Activated naive CD4-positive, alpha-beta T cell treated with anti-CD3 and anti-CD28 coated beads, Interleukin-2, amount 10 ng/mL, durations not matched to agents 7 days and 5 days (primary cell): ENCODE measurements around the gene AFMID.
A peak's percentile ranks its signal among the peaks of the same experiment; 100 is the strongest.
"Not testable (repeated sequence)": the region's sequence is repeated elsewhere in the genome, so short reads cannot be mapped to it uniquely, and the experiment has no call there.

Experiments used
- CTCF ChIA-PET: fragments of 350-600 bp; sonication (Branson Sonifier 250); formaldehyde crosslinking; loops from one replicate; lab custom pipeline; 2021; ENCODE audit warnings: antibody characterized with exemption; lab: Charles Lee
- DNase-seq: peaks from one replicate; pipeline ENCODE4 v3.0.0-alpha.2; 2020
- H3K27ac Mint-ChIP-seq: one replicate; pipeline ENCODE4 v1.8.0; 2021; ENCODE audit warnings: mild to moderate bottlenecking, moderate library complexity, mixed read lengths
- H3K27me3 Mint-ChIP-seq: one replicate; pipeline ENCODE4 v1.8.0; 2021; ENCODE audit warnings: mild to moderate bottlenecking, mixed read lengths
- H3K36me3 Mint-ChIP-seq: one replicate; pipeline ENCODE4 v1.8.0; 2021; ENCODE audit warnings: mixed read lengths
- H3K4me1 Mint-ChIP-seq: one replicate; pipeline ENCODE4 v1.8.0; 2021; ENCODE audit warnings: mixed read lengths
- H3K4me3 Mint-ChIP-seq: one replicate; pipeline ENCODE4 v1.8.0; 2021; ENCODE audit warnings: mild to moderate bottlenecking, moderate library complexity, mixed read lengths
- H3K9me3 Mint-ChIP-seq: one replicate; pipeline ENCODE4 v1.8.0; 2021; ENCODE audit warnings: mixed read lengths

The AFMID gene

DNA sequence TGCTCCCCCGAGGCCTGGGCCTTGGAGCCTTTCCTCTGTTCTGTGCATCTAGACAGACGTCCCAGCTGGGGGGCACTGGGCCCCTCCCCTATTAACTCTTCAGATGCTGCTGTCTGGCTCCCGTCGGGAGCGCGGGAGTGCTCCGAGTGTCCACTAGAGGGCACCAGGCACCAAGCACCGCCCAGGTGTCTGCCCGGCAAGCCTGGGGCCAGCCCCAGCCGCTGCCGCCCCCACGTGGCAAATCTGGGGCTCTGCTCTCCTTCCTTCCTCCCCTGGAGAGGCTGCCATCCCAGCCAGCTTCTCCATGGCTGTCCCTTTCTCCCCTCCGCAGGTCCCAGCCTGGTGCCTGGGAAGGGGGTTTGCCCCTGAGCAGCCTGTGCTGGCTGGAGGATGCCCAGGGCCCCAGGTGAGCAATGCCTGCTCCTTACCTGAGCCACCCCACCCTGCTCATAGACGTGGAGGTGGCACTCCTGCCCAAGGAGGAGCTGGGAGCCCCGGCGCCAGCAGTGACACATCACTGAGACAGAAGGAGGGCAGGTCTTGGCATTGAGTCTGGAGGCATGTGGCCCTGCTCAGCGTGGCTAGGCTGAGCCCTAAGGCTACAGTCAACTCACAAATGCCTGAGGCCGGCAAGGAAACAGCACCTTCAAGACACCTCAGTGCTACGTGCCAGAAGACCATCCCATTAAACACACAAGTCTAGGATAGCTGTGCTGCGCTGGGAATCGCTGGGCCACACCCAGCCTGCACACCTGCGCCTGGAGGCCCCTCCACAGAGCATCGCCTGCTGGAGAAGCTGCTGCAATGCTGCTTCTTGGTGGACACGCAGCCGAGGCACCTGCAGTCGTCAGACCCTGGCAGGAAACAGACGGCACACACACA lies 64.0 kb downstream of the AFMID start:
- Mint-ChIP-seq H3K4me1 (peaks cover 50% of the 10 kb centered on the region), H3K36me3 (no peaks in the 10 kb centered on the region), H3K4me3 (peak overlapping the region; percentile 83), H3K9me3 (no peaks in the 10 kb centered on the region), H3K27me3 (peaks cover 28% of the 10 kb centered on the region), H3K27ac (peak overlapping the region; percentile 95)
- CTCF ChIA-PET = interaction anchor here (0.6 to 5.3 kb wide), 31 partner anchors 9 to 232 kb away, joined by 3 to 20 read pairs (median 5); no protein-coding TSS in a partner anchor
- peak; percentile 90 for DNase-seq

- H3K9me3 Mint-ChIP-seq = no peaks in the 10 kb centered on the region
- CTCF ChIA-PET = interaction anchor here (0.6 to 5.3 kb wide), 26 partner anchors 8 to 233 kb away, joined by 3 to 20 read pairs (median 6); no protein-coding TSS in a partner anchor
- H3K4me1 Mint-ChIP-seq = peaks cover 56% of the 10 kb centered on the region
- H3K27me3 Mint-ChIP-seq = peaks cover 22% of the 10 kb centered on the region
- no peaks in the 10 kb centered on the region for H3K36me3 Mint-ChIP-seq
- H3K4me3 Mint-ChIP-seq = peak overlapping the region; percentile 83
- H3K27ac Mint-ChIP-seq = peak overlapping the region; percentile 95
- DNase-seq = no peak
Observed at GRCh38 chr17:78251773-78252103, 64.6 kb downstream of the AFMID start.

GRCh38 chr17:78252111-78252634 lies 65.0 kb downstream of the AFMID start:
- DNase-seq = peak; percentile 90
- no peaks in the 10 kb centered on the region for H3K9me3 Mint-ChIP-seq
- peaks cover 18% of the 10 kb centered on the region for H3K27me3 Mint-ChIP-seq
- H3K4me1 Mint-ChIP-seq = peaks cover 61% of the 10 kb centered on the region
- peak overlapping the region; percentile 95 for H3K27ac Mint-ChIP-seq
- CTCF ChIA-PET = interaction anchor here (0.7 to 5.3 kb wide), 15 partner anchors 8 to 233 kb away, joined by 3 to 20 read pairs (median 6); no protein-coding TSS in a partner anchor
- H3K4me3 Mint-ChIP-seq = peak overlapping the region; percentile 83
- H3K36me3 Mint-ChIP-seq = no peaks in the 10 kb centered on the region

DNA sequence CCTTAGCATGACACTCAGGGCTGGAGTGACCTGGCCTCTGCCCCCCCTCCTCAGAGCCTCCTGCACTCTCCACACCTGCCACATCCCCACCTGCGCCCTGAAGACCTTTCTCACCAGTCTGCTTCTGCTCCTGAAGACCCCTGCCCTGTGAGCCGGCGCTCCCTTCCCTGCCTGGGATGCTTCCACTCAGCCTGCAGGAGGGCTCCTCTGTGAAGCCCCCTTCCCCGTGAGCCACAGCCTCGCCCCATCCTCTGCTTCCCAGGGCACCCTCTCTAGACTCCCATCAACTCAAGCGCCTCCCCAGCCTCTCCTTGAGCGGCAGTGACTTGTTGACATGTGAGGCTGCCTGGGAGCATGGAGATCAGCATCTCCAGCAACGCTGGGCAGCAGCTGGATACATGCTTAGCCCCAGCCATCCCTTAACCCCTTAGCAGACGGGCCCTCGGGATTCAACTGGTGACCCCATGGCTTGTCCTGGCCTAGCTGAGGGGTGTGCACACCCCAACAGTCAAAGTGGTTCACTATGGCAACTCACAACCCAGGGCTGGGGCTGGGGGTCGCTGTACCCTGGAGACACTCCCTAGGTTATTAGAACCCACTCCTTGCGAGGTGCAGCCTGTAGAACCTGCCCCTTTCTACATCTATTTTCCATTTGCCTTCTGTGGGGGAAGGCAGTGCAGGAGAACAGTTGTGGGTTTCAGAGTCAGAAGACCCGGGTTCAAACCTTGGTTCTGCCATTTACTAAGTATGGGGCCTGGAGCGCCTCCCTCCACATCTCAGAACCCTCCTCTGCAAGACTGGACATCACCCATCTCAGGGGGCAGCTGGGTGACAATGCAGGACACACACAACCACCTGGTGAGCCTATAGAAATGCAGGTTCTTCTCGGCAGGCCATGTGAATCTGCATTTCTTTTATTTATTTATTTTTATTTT lies 65.8 kb downstream of the AFMID start:
- peaks cover 69% of the 10 kb centered on the region for H3K4me1 Mint-ChIP-seq
- H3K4me3 Mint-ChIP-seq = peak overlapping the region; percentile 83
- H3K27me3 Mint-ChIP-seq = peaks cover 13% of the 10 kb centered on the region
- peak overlapping the region; percentile 95 for H3K27ac Mint-ChIP-seq
- CTCF ChIA-PET = interaction anchor here (1.3 to 5.3 kb wide), 5 partner anchors 22 to 172 kb away, joined by 3 to 20 read pairs (median 14); no protein-coding TSS in a partner anchor
- H3K9me3 Mint-ChIP-seq = no peaks in the 10 kb centered on the region
- peak; percentile 49 for DNase-seq
- no peaks in the 10 kb centered on the region for H3K36me3 Mint-ChIP-seq

- Mint-ChIP-seq H3K4me3 (peak overlapping the region; percentile 83), H3K4me1 (peaks cover 73% of the 10 kb centered on the region), H3K27ac (peak overlapping the region; percentile 81)
- CTCF ChIA-PET = interaction anchor here (1.3 kb wide), 1 partner anchor 23 kb away, joined by 3 read pairs; no protein-coding TSS in a partner anchor
- H3K27me3 Mint-ChIP-seq, DNase-seq, H3K9me3 Mint-ChIP-seq, H3K36me3 Mint-ChIP-seq: not testable (repeated sequence)
Observed at GRCh38 chr17:78253636-78253945, 66.4 kb downstream of the AFMID start.

DNA sequence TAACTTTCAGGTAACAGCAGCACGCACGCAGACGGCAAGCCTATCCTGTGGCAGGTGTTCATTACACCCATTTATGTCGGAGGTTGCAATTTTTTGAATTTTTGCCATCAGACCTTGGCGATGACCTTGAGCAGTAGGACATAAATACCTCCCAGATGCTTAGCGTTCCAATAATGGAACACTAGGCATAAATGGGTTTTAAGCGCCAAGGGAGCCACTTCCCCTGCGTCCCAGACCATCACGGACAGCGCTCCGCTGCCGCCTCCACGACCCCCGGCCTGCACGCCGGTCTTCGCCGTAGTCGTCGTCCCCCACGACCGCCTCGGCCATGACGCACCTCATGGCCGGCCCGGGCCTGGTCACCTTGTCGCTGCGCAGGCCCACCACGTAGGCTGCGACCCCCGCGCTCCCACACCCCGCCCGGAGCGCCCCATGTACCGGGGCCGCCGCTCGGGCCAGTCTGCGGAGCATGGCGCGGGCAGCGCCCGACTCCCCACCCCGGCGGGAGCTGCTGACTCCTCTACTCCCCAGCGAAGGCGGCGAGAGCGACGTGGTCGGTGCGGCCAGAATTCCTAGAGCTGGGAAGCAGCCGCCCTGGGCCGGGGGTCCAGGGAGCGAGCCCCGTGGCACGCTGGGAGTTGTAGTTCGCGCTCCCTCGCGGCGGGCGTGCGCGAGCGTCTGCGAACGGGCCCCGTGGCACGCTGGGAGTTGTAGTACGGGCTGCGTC lies 66.9 kb downstream of the AFMID start:
- Mint-ChIP-seq H3K9me3 (no peaks in the 10 kb centered on the region), H3K36me3 (no peaks in the 10 kb centered on the region), H3K27me3 (peaks cover 6% of the 10 kb centered on the region), H3K4me1 (peaks cover 75% of the 10 kb centered on the region), H3K27ac (peak overlapping the region; percentile 81), H3K4me3 (peak overlapping the region; percentile 83)
- CTCF ChIA-PET = interaction anchor here (1.3 kb wide), 1 partner anchor 22 kb away, joined by 3 read pairs; no protein-coding TSS in a partner anchor
- DNase-seq = peak; percentile 90

- CTCF ChIA-PET = interaction anchor here (0.6 to 1.3 kb wide), 3 partner anchors 34 to 167 kb away, joined by 4 to 6 read pairs (median 5); no protein-coding TSS in a partner anchor
- Mint-ChIP-seq H3K4me1 (peaks cover 85% of the 10 kb centered on the region), H3K36me3 (no peaks in the 10 kb centered on the region), H3K27me3 (peaks cover 6% of the 10 kb centered on the region), H3K9me3 (no peaks in the 10 kb centered on the region), H3K27ac (peak overlapping the region; percentile 65), H3K4me3 (peak overlapping the region; percentile 46)
- DNase-seq = no peak
Observed at GRCh38 chr17:78255029-78255656, 68.0 kb downstream of the AFMID start.

DNA sequence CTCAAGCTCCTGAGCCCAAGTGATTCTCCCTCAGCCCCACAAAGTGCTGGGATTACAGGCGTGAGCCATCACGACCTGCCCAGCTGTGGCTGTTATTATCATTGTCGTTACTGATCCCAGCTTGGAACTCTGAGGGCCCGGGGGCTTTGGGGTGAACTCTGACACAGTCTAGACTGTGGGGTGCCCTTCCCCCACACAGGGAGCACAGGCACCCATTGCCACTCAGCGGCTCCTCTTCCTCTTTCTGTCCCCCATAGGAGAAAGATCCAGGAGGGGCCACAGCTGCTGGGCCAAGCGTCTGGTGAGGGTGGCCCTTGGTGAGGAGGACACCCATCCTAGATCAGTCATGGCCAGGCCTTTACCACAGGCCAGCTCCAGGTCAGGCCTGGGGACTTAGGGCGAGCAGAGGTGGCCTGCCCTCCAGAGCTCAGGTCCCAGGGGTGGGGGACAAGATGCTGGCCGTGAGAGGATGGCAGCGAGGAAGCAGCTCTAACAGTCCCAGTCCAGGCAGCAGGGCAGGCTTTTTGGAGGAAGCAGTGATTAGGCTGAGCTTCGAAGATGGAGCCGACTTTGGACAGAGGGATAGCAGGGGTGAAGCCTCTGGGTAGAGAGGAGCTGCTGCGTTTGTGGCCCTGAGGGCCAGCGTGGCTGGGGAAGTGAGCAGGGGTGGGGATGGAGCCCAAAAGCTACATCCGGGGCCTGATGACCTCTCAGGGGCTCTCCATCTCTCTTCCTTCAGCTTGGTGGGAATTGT lies 69.0 kb downstream of the AFMID start:
- no peaks in the 10 kb centered on the region for H3K9me3 Mint-ChIP-seq
- no peak for DNase-seq
- CTCF ChIA-PET = interaction anchor here (0.7 to 1.3 kb wide), 3 partner anchors 33 to 166 kb away, joined by 3 to 5 read pairs (median 3); no protein-coding TSS in a partner anchor
- H3K4me3 Mint-ChIP-seq = no peak overlapping the region
- H3K27ac Mint-ChIP-seq = peak overlapping the region; percentile 70
- H3K4me1 Mint-ChIP-seq = peaks cover 83% of the 10 kb centered on the region
- peaks cover under 1% of the 10 kb centered on the region for H3K27me3 Mint-ChIP-seq
- H3K36me3 Mint-ChIP-seq = no peaks in the 10 kb centered on the region

DNA sequence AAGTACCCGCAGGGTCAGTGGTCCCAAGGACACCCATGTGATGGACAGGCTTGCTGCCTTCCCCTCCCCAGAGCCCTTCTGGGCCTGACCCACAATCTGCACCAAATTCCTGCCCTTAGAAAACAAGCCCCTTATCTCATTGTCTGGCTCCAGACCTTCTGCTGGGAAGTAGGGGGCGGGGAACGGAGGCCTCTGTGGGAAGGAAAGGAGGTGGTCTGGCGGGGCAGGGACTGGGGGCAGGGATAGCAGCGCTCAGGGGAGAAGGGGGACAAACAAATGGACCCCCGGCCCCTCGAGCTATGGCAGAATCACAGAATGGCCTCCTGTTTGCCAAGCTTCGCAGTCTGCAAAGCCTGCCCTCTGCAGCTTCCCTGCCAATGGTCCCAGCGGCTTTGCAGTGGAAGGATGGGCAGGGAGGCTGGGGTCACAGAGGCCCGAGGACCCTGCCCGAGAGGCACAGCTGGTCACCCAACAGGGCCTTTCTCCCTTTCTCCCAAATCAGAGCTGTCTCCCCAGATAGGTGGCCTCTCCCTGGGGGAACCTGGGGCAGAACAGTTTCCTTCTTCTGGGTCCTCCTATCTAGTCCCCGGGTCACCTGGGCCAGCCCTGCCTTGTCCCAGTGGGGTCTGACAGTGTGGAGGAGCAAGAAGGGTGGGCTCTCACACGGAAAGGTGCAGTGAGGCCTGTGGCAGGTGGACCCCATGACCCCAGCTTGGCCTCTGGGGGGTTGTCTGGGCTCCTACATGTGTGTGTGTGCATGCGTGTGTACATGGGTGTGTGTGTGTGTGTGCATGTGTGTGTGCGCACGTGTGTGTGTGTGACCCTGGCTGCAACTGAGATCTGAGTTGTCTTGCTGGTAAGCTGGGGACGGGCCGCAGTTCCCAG lies 69.8 kb downstream of the AFMID start:
- Mint-ChIP-seq H3K4me3 (no peak overlapping the region), H3K27me3 (no peaks in the 10 kb centered on the region), H3K27ac (peak overlapping the region; percentile 92), H3K4me1 (peaks cover 81% of the 10 kb centered on the region), H3K9me3 (no peaks in the 10 kb centered on the region), H3K36me3 (no peaks in the 10 kb centered on the region)
- CTCF ChIA-PET = interaction anchor here (1.1 to 1.3 kb wide), 2 partner anchors 32 to 104 kb away, joined by 3 to 5 read pairs; no protein-coding TSS in a partner anchor
- no peak for DNase-seq
